K562 (cell line): ENCODE results near the gene RAB25. TPM values are rescaled to one million over a fixed set of nuclear protein-coding genes. Genes with fewer than 3 reads are reported as not detected.

ENCODE experiments used
- ATAC-seq: fragments of 200-7000 bp; cut with Tn5 transposase; 3 replicates; pipeline ENCODE4 v1.9.1; 2020; ENCODE audit warnings: moderate library complexity
- BruUV-seq: library from RNA; stranded (reverse); fragments of 400-500 nt; replicated peaks from 2 replicates; lab custom pipeline; 2021; lab: Mats Ljungman, UMichigan
- CTCF ChIA-PET: fragments of 300-600 bp; formaldehyde crosslinking; extraction: SDS; loops from one replicate; lab custom pipeline; 2021; ENCODE audit warnings: low intra/inter-chr PET ratio; lab: Yijun Ruan, JAX
- POLR2A ChIA-PET: fragments of 300-600, 350-650 bp; sonication (Branson Sonifier 250); formaldehyde crosslinking; extraction: SDS; loops from one replicate; lab custom pipeline; 2021; ENCODE audit warnings: antibody characterized with exemption, inconsistent platforms; lab: Yijun Ruan, JAX
- DNase-seq, 4 experiments: peaks; one replicate each; pipeline versions ENCODE4 v3.0.0 to v3.0.0-alpha.2; 2011 to 2018; ENCODE audit warnings: low spot score in 3 of 4, mixed read lengths in 3 of 4; ENCODE audit errors: extremely low read depth in 1 of 4
- FAIRE-seq: peaks from 2 replicates; lab custom pipeline; 2011; peaks lifted over from hg19 to GRCh38; lab: Jason Lieb, UNC
- H2AFZ ChIP-seq: 2 replicates; pipeline ENCODE4 v1.6.0; 2011; ENCODE audit warnings: low read depth, low read length, control low read depth, inconsistent platforms
- H3K27ac ChIP-seq: fragments of 200-600 bp; 3 replicates; pipeline ENCODE4 v1.8.0; 2011; ENCODE audit warnings: low read depth, mild to moderate bottlenecking, control low read depth, inconsistent platforms, low read length, moderate library complexity, mixed read lengths; ENCODE audit errors: extremely low read depth
- H3K27me3 ChIP-seq, 2 experiments: fragments of 300-600 bp in 1 of 2; 2 replicates in 1 of 2; 3 replicates in 1 of 2; pipeline versions ENCODE4 v1.6.0 to v1.8.0; 2011; ENCODE audit warnings: inconsistent platforms in 2 of 2, low read length in 2 of 2, mild to moderate bottlenecking in 1 of 2, mixed read lengths in 1 of 2, moderate library complexity in 1 of 2; ENCODE audit not compliant: control insufficient read depth in 2 of 2, insufficient read depth in 2 of 2
- H3K36me3 ChIP-seq: fragments of 300-600 bp; 3 replicates; pipeline ENCODE4 v1.8.0; 2011; ENCODE audit warnings: mild to moderate bottlenecking, low read length, inconsistent platforms; ENCODE audit not compliant: control insufficient read depth, insufficient read depth
- H3K4me1 ChIP-seq, 2 experiments: fragments of 200-600 bp in 1 of 2; replicated peaks in 1 of 2; 2 replicates in 1 of 2; 3 replicates in 1 of 2; pipeline versions ENCODE4 v1.5.1 to v1.8.0; 2011; ENCODE audit warnings: inconsistent platforms in 2 of 2, low read length in 2 of 2, mild to moderate bottlenecking in 1 of 2, mixed read lengths in 1 of 2, moderate library complexity in 1 of 2; ENCODE audit not compliant: control insufficient read depth in 2 of 2, insufficient read depth in 2 of 2
- H3K4me2 ChIP-seq: 2 replicates; pipeline ENCODE4 v1.6.1; 2011; ENCODE audit warnings: low read length, control low read depth, inconsistent platforms, mixed read lengths; ENCODE audit not compliant: insufficient read depth
- H3K4me3 ChIP-seq: fragments of 200-600 bp; sonication (generic), shearing (Covaris generic); 2 replicates; pipeline ENCODE4 v1.5.1; 2016; ENCODE audit warnings: control low read depth, inconsistent platforms
- H3K79me2 ChIP-seq: fragments of 200-600 bp; 3 replicates; pipeline ENCODE4 v1.8.0; 2011; ENCODE audit warnings: low read length, inconsistent platforms; ENCODE audit not compliant: control insufficient read depth, insufficient read depth
- H3K9ac ChIP-seq, 2 experiments: 2 replicates each; pipeline versions ENCODE4 v1.6.0 to v1.6.1; 2011; ENCODE audit warnings: low read depth in 2 of 2, low read length in 2 of 2, control low read depth in 1 of 2, inconsistent platforms in 1 of 2, mild to moderate bottlenecking in 1 of 2, mixed read lengths in 1 of 2; ENCODE audit not compliant: insufficient read depth in 1 of 2
- H3K9me1 ChIP-seq: one replicate; pipeline ENCODE4 v1.6.0; 2011; ENCODE audit warnings: inconsistent platforms, mild to moderate bottlenecking, low read length, moderate library complexity; ENCODE audit not compliant: control insufficient read depth, insufficient read depth
- H3K9me3 ChIP-seq: replicated peaks from 2 replicates; pipeline ENCODE4 v1.5.1; 2011; ENCODE audit warnings: low read depth, low read length, inconsistent platforms; ENCODE audit not compliant: control insufficient read depth, insufficient read depth
- H4K20me1 ChIP-seq: replicated peaks from 2 replicates; pipeline ENCODE4 v1.6.1; 2011; ENCODE audit warnings: low read length, inconsistent platforms, mixed read lengths; ENCODE audit not compliant: control insufficient read depth, insufficient read depth
- ATF2 ChIP-seq: sonication (generic); formaldehyde crosslinking; IDR thresholded peaks from 2 replicates; pipeline ENCODE4 v1.8.1; 2022; ENCODE audit warnings: missing genetic modification reagents
- BHLHE40 ChIP-seq: IDR thresholded peaks from 2 replicates; pipeline ENCODE4 v1.6.1; 2011; ENCODE audit warnings: low read length, improper control_type of control experiment
- HNRNPLL ChIP-seq: fragments of 200-400 bp; formaldehyde crosslinking; IDR thresholded peaks from 2 replicates; pipeline ENCODE4 v1.6.1; 2017; ENCODE audit warnings: low read length, low read depth, mild to moderate bottlenecking; ENCODE audit not compliant: poor library complexity, severe bottlenecking
- MYBL2 ChIP-seq, 2 experiments: fragments of 450-650 bp in 1 of 2; sonication (generic) in 1 of 2; formaldehyde crosslinking in 1 of 2; IDR thresholded peaks; 2 replicates each; pipeline versions ENCODE4 v1.6.1 to v1.8.1; 2017 to 2022; ENCODE audit warnings: borderline replicate concordance in 1 of 2, inconsistent platforms in 1 of 2, low read depth in 1 of 2, mild to moderate bottlenecking in 1 of 2, missing genetic modification reagents in 1 of 2, moderate library complexity in 1 of 2
- NCOA2 ChIP-seq, 2 experiments: fragments of 450-650 bp; IDR thresholded peaks; 2 replicates each; pipeline ENCODE4 v1.6.1; 2018; ENCODE audit warnings: mild to moderate bottlenecking in 2 of 2, moderate library complexity in 1 of 2; ENCODE audit not compliant: partially characterized antibody in 2 of 2
- SNRNP70 ChIP-seq: fragments of 200-400 bp; formaldehyde crosslinking; optimal IDR thresholded peaks from 2 replicates; pipeline ENCODE3; 2017; ENCODE audit warnings: low read depth, low read length
- TSC22D4 ChIP-seq: fragments of 450-650 bp; IDR thresholded peaks from 2 replicates; pipeline ENCODE4 v1.6.1; 2016; ENCODE audit warnings: missing genetic modification characterization, missing biosample characterization, control low read depth
- U2AF1 ChIP-seq: fragments of 200-400 bp; formaldehyde crosslinking; optimal IDR thresholded peaks from 2 replicates; pipeline ENCODE3; 2017; ENCODE audit warnings: mild to moderate bottlenecking, low read depth, low read length, moderate library complexity
- ZBTB1 ChIP-seq: sonication (generic); formaldehyde crosslinking; IDR thresholded peaks from 2 replicates; pipeline ENCODE4 v1.8.1; 2023; ENCODE audit warnings: missing genetic modification reagents, low read depth, mild to moderate bottlenecking, borderline replicate concordance
- ZNF644 ChIP-seq: fragments of 200-800 bp; sonication (Bioruptor generic); IDR thresholded peaks from 2 replicates; pipeline ENCODE4 v1.6.1; 2016; ENCODE audit warnings: low read depth, missing genetic modification characterization, missing compliant biosample characterization
- WGBS: fragments of 100-300 bp; shearing (Covaris generic); methylation state at CpG from one replicate; pipeline ENCODE4 v1.1.6; 2016; ENCODE audit warnings: low coverage, mixed read lengths; ENCODE audit not compliant: insufficient coverage; ENCODE audit errors: missing lambda C conversion rate; 5-methylcytosine and 5-hydroxymethylcytosine counted together
- in situ Hi-C: fragments of 300-500 bp; cut with MboI; formaldehyde crosslinking; loops from 4 replicates; pipeline ENCODE4 v1.15.0; 2018; ENCODE audit warnings: inconsistent platforms, mixed read lengths
- intact Hi-C: fragments of 100-400 bp; cut with micrococcal nuclease; formaldehyde crosslinking; loops from 2 replicates; pipeline ENCODE4 v1.14.2; 2022
- polyA plus RNA-seq, 8 experiments: library from polyadenylated mRNA; depleted of rRNA in 4 of 8; stranded (reverse) in 5 of 8; unstranded in 3 of 8; fragments of >200 nt; fragmentation: Nextera tagmentation in 2 of 8; fragmentation: Illumina TruSeq in 1 of 8; extraction: Ambion mirVana in 2 of 8; extraction: Trizol in 1 of 8; gene quantifications; 2 replicates each; pipeline versions ENCODE4 v1.2.1 to v1.2.3, GENCODE V29; 2011 to 2014; ENCODE audit warnings: inconsistent platforms in 1 of 8, missing spikeins in 1 of 8
- total RNA-seq, 7 experiments: library from RNA; depleted of rRNA in 6 of 7; stranded (reverse); fragments of >200 nt in 6 of 7; fragmentation: Illumina TruSeq in 2 of 7; extraction: Trizol in 2 of 7; gene quantifications; 2 replicates each; pipeline versions ENCODE4 v1.2.1 to v1.2.3, GENCODE V29; 2011 to 2021; ENCODE audit warnings: low replicate concordance in 1 of 7
- TF ChIP-seq, protein P1 (sequence below), 2 experiments: fragments of 450-650 bp in 1 of 2; sonication (generic) in 1 of 2; formaldehyde crosslinking in 1 of 2; IDR thresholded peaks in 1 of 2; conservative IDR thresholded peaks in 1 of 2; 2 replicates each; pipeline versions ENCODE4 v1.6.1 to v1.8.1; 2016 to 2023; ENCODE audit warnings: mild to moderate bottlenecking in 2 of 2, moderate library complexity in 2 of 2, inconsistent platforms in 1 of 2, missing genetic modification reagents in 1 of 2
- TF ChIP-seq, protein P2 (sequence below): fragments of 200-800 bp; sonication (Bioruptor generic); IDR thresholded peaks from 2 replicates; pipeline ENCODE4 v1.6.1; 2017; ENCODE audit warnings: missing genetic modification characterization, missing compliant biosample characterization
- TF ChIP-seq, protein P3 (sequence below): fragments of 250-450 bp; sonication (Bioruptor Pico); IDR thresholded peaks from 2 replicates; pipeline ENCODE4 v1.5.0; 2021; ENCODE audit warnings: mild to moderate bottlenecking, borderline replicate concordance

RAB25 gene
- total and polyA plus RNA-seq, 9 of the 15 experiments (the other 6 are each of a cell fraction or from before 2014, with no cell fraction given), result 0.10 to 0.27 (median 0.13) TPM; not detected in 6

DNA sequence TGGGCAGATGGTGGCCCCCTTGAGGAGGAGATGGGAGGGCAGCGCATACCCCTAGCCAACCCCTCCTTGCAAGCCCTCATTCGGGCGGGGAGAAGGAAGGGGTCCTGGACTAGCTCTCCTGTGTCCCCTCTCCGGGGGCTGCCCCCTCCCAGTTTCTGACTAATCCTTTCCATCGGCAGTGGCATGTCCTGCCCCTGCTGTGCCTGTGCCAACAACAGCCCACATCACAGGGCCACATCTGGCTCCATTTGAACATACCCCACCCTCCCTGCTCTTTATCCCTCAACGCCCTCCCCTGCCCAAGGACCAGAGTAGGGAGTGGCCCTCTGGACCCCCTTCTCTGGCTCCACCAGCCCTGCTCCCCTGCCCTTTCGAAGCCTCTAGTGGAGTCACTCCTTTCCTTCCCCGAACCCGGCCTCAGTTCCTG, 42.6 kb downstream of the RAB25 start:
- H2AFZ ChIP-seq, result no peak overlapping the region
- H3K27ac ChIP-seq, result no peak overlapping the region
- ChIA-PET CTCF (interaction anchor here (0.6 kb wide), 1 partner anchor 121 kb away, joined by 3 read pairs; no protein-coding TSS in a partner anchor), POLR2A (interaction anchor here (0.8 to 12.5 kb wide), 3 partner anchors 14 to 143 kb away, joined by 3 to 164 read pairs (median 5); partner anchors contain the start of genes LMNA and PMF1)
- no TSS peak for BruUV-seq
- H3K36me3 ChIP-seq, result no peaks in the 10 kb centered on the region
- ATAC-seq (no peak), DNase-seq (no peak), FAIRE-seq (no peak)
- peaks cover 33 to 55% of the 10 kb centered on the region in 2 experiments for H3K4me1 ChIP-seq
- no peaks in the 10 kb centered on the region for H4K20me1 ChIP-seq
- WGBS, result 85% methylated on average over 9 of the region's 9 CpGs
- H3K9me3 ChIP-seq, result no peaks in the 10 kb centered on the region
- H3K27me3 ChIP-seq, result no peaks in the 10 kb centered on the region
- H3K79me2 ChIP-seq, result peaks cover 4% of the 10 kb centered on the region; the same call in 1 of the 3 replicates
- H3K9ac ChIP-seq, result peak overlapping the region in 1 of 2 experiments; percentile 92; a peak in 2 of 4 replicates
- in situ Hi-C loops, result no loop called here
- intact Hi-C loops, result no loop called here
- no peak overlapping the region for H3K4me3 ChIP-seq
- no peak overlapping the region for H3K4me2 ChIP-seq
- peaks cover 7% of the 10 kb centered on the region for H3K9me1 ChIP-seq
- TF ChIP-seq SNRNP70 (no peak), ZBTB1 (CRISPR knock-in tag) (no peak), HNRNPLL (no peak), U2AF1 (no peak), MYBL2 (IDR thresholded peaks at IDR 0.05; ENCODE audit: low read depth) (no peak), MYBL2 (CRISPR knock-in tag; IDR thresholded peaks at IDR 0.05; ENCODE audit: borderline replicate concordance) (no peak), TSC22D4 (tag) (no peak), NCOA2 (IDR thresholded peaks at IDR 0.05; ENCODE audit: partially characterized antibody in 2 of 2) (no peak), ZNF644 (tag) (no peak), ATF2 (no peak), BHLHE40 (no peak)
- TF ChIP-seq, protein P1, sequence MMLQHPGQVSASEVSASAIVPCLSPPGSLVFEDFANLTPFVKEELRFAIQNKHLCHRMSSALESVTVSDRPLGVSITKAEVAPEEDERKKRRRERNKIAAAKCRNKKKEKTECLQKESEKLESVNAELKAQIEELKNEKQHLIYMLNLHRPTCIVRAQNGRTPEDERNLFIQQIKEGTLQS (IDR thresholded peaks at IDR 0.05), result no peak
- TF ChIP-seq, protein P1 (CRISPR knock-in tag; conservative IDR thresholded peaks at IDR 0.05), result no peak
- TF ChIP-seq, protein P2, sequence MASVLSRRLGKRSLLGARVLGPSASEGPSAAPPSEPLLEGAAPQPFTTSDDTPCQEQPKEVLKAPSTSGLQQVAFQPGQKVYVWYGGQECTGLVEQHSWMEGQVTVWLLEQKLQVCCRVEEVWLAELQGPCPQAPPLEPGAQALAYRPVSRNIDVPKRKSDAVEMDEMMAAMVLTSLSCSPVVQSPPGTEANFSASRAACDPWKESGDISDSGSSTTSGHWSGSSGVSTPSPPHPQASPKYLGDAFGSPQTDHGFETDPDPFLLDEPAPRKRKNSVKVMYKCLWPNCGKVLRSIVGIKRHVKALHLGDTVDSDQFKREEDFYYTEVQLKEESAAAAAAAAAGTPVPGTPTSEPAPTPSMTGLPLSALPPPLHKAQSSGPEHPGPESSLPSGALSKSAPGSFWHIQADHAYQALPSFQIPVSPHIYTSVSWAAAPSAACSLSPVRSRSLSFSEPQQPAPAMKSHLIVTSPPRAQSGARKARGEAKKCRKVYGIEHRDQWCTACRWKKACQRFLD (CRISPR knock-in tag), result no peak
- TF ChIP-seq, protein P3, sequence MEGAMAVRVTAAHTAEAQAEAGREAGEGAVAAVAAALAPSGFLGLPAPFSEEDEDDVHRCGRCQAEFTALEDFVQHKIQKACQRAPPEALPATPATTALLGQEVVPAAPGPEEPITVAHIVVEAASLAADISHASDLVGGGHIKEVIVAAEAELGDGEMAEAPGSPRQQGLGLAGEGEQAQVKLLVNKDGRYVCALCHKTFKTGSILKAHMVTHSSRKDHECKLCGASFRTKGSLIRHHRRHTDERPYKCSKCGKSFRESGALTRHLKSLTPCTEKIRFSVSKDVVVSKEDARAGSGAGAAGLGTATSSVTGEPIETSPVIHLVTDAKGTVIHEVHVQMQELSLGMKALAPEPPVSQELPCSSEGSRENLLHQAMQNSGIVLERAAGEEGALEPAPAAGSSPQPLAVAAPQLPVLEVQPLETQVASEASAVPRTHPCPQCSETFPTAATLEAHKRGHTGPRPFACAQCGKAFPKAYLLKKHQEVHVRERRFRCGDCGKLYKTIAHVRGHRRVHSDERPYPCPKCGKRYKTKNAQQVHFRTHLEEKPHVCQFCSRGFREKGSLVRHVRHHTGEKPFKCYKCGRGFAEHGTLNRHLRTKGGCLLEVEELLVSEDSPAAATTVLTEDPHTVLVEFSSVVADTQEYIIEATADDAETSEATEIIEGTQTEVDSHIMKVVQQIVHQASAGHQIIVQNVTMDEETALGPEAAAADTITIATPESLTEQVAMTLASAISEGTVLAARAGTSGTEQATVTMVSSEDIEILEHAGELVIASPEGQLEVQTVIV (CRISPR knock-in tag), result no peak
